ACC112 (cell line): ENCODE results near the gene SYN1.
A peak's percentile ranks its signal among the peaks of the same experiment; 100 is the strongest.

ENCODE experiments used
- H2AFZ ChIP-seq: fragments of 200-600 bp; sonication (generic); one replicate; pipeline ENCODE4 v1.6.0; 2017; ENCODE audit warnings: antibody characterized with exemption, low read length; ENCODE audit not compliant: unreplicated experiment
- H3K27ac ChIP-seq: fragments of 200-600 bp; sonication (generic); 2 replicates; pipeline ENCODE4 v1.5.1; 2014; ENCODE audit warnings: low read depth, mild to moderate bottlenecking, antibody characterized with exemption, low read length, moderate library complexity
- H3K27me3 ChIP-seq: fragments of 200-600 bp; sonication (generic); 2 replicates; pipeline ENCODE4 v1.6.1; 2014; ENCODE audit warnings: mild to moderate bottlenecking, antibody characterized with exemption, low read length, moderate library complexity, mixed read lengths; ENCODE audit not compliant: insufficient read depth
- H3K36me3 ChIP-seq: fragments of 200-600 bp; sonication (generic); 2 replicates; pipeline ENCODE4 v1.6.1; 2016; ENCODE audit warnings: mild to moderate bottlenecking, antibody characterized with exemption, low read length, moderate library complexity, mixed read lengths; ENCODE audit not compliant: insufficient read depth
- H3K4me1 ChIP-seq: fragments of 200-600 bp; sonication (generic); one replicate; pipeline ENCODE4 v1.6.1; 2016; ENCODE audit warnings: low read length, mixed read lengths; ENCODE audit not compliant: insufficient read depth, unreplicated experiment, control insufficient read depth
- H3K4me3 ChIP-seq: fragments of 200-600 bp; sonication (generic); 2 replicates; pipeline ENCODE4 v1.5.1; 2014; ENCODE audit warnings: mild to moderate bottlenecking, low read depth, low read length
- H3K79me2 ChIP-seq: fragments of 200-600 bp; sonication (generic); one replicate; pipeline ENCODE4 v1.6.0; 2016; ENCODE audit warnings: low read length; ENCODE audit not compliant: control insufficient read depth, unreplicated experiment, insufficient read depth

The SYN1 gene

DNA sequence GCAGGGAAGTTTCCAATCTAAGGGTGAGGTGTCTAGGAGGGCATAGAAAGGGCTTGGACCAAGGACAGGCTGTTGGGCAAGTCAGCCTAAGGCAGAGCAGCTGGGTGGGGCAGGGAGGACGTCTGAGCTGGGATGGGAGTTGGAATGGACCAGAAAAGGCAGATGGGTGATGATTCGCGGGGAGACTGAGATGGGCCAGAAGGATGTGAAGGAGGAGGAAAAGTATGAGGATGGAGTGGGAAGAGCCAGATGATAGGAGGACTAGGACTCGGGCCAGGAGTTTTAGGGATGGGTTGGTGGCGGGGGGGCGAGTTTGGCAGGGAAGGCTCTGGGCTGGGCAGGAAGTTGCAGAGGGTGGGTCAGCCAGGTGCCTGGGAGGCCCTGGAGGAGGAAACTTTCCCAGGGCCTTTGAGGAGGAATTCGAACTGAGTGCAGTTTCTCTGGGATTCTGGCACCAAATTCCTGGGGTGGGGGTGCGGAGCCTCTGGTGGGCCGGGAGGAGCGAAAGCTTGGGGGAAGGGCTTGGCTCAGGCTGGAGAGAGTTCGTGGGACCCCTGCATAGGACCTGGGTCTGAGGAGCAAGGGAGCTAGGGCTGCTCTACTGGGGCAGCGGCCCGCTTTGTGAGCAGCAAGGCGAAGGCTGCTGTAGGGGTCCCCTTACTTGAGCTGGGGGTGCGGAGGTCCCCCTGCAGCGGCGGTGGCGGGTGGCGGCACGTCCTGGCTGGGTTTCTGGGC is 46.1 kb downstream of the SYN1 start:
- Histone ChIP-seq H3K27me3 (no peaks in the 10 kb centered on the region), H2AFZ (no peak overlapping the region), H3K4me3 (no peak overlapping the region), H3K4me1 (peaks cover 13% of the 10 kb centered on the region), H3K79me2 (no peaks in the 10 kb centered on the region), H3K27ac (no peak overlapping the region), H3K36me3 (peaks cover 5% of the 10 kb centered on the region; the same call in 1 of the 2 replicates)

DNA sequence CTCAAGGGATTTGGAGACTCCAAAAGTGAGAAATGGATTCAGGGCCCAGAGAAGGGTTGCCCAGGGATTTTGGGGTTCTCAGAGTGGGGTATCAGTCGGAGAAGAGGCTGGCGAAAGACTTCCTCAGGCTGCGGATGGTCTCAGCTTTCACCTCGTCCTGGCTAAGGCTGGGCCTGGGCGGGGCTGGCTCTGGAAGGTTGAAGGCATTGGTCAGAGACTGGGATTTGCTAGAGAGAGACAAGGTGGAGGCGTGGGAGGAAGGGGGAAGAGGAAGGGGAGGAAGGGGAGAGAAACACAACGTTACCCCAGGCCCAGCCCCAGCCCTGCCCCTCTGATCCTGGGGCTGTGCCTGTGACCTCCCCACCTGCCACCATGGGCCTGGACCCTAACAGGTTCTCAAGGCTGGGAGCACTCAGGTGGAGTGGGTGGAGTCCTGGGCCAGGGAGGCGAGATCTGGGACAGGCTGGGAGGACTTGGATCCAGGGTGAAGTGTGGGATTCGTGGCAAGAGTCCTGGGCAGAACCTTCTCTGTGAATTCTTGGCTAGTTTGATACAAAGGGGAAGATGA is 46.8 kb downstream of the SYN1 start:
- H3K79me2 ChIP-seq: no peaks in the 10 kb centered on the region
- peaks cover 5% of the 10 kb centered on the region; the same call in 1 of the 2 replicates for H3K36me3 ChIP-seq
- H3K27me3 ChIP-seq: no peaks in the 10 kb centered on the region
- H3K4me3 ChIP-seq: no peak overlapping the region
- peaks cover 7% of the 10 kb centered on the region for H3K4me1 ChIP-seq
- H3K27ac ChIP-seq: no peak overlapping the region
- no peak overlapping the region for H2AFZ ChIP-seq

DNA sequence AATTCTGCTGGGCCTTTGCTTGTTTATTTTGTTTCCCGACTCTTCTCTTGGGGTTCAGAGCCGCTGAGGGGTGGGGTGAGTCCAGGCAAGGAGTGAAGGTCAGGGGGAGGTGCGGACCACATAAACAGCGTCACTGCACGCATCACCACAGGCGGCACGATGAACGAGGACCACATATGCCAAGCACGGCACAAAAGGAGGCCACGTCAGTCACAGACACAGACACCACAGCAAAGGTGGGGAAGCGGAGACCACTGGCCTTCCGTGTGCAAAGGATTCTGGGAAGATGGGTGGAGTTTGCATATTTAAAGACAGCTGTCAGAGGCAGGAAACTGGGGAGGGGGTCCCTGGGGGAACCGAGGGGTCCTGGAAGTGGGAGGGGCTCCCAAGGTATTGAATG is 47.8 kb downstream of the SYN1 start:
- Histone ChIP-seq H3K36me3 (peaks cover 5% of the 10 kb centered on the region; the same call in 1 of the 2 replicates), H3K27me3 (no peaks in the 10 kb centered on the region), H3K27ac (no peak overlapping the region), H3K79me2 (no peaks in the 10 kb centered on the region), H2AFZ (no peak overlapping the region), H3K4me3 (no peak overlapping the region), H3K4me1 (no peaks in the 10 kb centered on the region)

DNA sequence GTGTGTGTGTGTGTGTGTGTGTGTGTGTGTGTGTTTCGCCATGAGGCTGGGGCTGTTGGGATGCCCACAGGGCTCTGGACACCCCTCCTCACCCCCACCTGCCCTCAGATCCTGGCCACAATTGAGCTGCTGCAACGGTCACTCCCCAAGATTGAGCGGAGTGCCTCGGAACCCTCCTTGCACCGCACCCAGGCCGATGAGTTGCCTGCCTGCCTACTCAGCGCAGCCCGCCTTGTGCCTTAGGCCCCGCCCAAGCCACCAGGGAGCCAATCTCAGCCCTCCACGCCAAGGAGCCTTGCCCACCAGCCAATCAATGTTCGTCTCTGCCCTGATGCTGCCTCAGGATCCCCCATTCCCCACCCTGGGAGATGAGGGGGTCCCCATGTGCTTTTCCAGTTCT is 48.4 kb downstream of the SYN1 start:
- H3K79me2 ChIP-seq: no peaks in the 10 kb centered on the region
- no peaks in the 10 kb centered on the region for H3K4me1 ChIP-seq
- no peaks in the 10 kb centered on the region for H3K27me3 ChIP-seq
- no peak overlapping the region for H2AFZ ChIP-seq
- no peak overlapping the region for H3K27ac ChIP-seq
- no peak overlapping the region for H3K4me3 ChIP-seq
- H3K36me3 ChIP-seq: peaks cover 5% of the 10 kb centered on the region; the same call in 1 of the 2 replicates

DNA sequence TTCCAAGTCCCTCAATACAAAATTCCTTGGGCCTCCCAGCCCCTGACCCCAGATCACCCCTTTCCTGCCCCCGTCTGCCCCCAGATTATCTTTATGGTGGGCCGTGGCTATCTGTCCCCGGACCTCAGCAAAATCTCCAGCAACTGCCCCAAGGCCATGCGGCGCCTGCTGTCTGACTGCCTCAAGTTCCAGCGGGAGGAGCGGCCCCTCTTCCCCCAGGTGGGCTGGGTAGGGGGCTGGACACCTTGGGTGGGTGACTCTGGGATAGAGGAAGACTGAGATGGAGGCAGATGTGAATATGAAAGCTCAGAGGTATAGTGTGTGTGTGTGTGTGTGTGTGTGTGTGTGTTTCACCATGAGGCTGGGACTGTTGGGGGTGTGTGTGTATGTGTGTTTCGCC is 48.9 kb downstream of the SYN1 start:
- no peaks in the 10 kb centered on the region for H3K4me1 ChIP-seq
- H3K36me3 ChIP-seq: peaks cover 5% of the 10 kb centered on the region; the same call in 1 of the 2 replicates
- no peak overlapping the region for H3K27ac ChIP-seq
- H3K4me3 ChIP-seq: no peak overlapping the region
- no peaks in the 10 kb centered on the region for H3K27me3 ChIP-seq
- no peaks in the 10 kb centered on the region for H3K79me2 ChIP-seq
- H2AFZ ChIP-seq: no peak overlapping the region

DNA sequence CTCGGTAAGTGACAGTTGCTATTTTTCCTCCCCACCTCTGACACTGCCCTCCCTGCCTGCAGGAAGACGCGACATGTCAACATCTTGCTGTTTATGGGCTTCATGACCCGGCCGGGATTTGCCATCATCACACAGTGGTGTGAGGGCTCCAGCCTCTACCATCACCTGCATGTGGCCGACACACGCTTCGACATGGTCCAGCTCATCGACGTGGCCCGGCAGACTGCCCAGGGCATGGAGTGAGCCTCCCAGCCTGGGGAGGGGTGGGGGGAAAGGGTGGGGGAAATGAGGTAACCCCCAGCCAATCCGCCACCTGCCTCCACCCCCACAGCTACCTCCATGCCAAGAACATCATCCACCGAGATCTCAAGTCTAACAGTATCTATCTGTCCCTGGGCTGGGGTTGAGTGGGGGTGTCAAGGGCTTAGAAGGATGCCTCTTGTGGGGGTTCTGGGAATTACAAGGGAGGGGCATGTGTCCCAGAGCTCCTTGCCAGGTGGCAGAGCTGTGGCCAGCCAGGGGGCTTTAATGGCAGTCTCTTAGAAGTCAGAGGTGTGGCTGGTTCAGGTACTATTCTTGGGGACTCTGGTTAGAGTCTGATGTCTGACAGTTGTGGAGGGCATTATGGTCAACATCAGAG is 50.9 kb downstream of the SYN1 start:
- Histone ChIP-seq H3K4me1 (peaks cover 11% of the 10 kb centered on the region), H3K79me2 (peaks cover 9% of the 10 kb centered on the region), H3K36me3 (peaks cover 12% of the 10 kb centered on the region; the same call in 1 of the 2 replicates)

DNA sequence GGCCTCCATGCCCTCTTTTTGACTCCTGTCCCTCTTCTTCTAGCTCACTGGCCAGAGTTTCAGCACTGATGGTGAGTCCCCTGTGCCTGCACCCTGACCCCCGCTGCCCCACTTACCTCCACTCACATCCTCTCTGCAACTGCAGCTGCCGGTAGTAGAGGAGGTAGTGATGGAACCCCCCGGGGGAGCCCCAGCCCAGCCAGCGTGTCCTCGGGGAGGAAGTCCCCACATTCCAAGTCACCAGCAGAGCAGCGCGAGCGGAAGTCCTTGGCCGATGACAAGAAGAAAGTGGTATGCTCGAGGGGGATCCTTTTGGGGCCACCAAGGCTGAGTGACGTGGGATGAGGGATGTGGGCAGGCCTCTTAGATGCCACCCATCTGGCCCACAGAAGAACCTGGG is 52.8 kb downstream of the SYN1 start:
- Histone ChIP-seq H3K36me3 (peaks cover 14% of the 10 kb centered on the region; the same call in 1 of the 2 replicates), H3K4me1 (peaks cover 24% of the 10 kb centered on the region), H3K79me2 (peaks cover 15% of the 10 kb centered on the region), H3K27ac (no peak overlapping the region), H3K4me3 (no peak overlapping the region), H3K27me3 (no peaks in the 10 kb centered on the region), H2AFZ (no peak overlapping the region)

More for the DNA sequence above, 50.9 kb downstream of the SYN1 start:
- no peak overlapping the region for H2AFZ ChIP-seq
- no peaks in the 10 kb centered on the region for H3K27me3 ChIP-seq
- H3K4me3 ChIP-seq: no peak overlapping the region
- H3K27ac ChIP-seq: no peak overlapping the region

DNA sequence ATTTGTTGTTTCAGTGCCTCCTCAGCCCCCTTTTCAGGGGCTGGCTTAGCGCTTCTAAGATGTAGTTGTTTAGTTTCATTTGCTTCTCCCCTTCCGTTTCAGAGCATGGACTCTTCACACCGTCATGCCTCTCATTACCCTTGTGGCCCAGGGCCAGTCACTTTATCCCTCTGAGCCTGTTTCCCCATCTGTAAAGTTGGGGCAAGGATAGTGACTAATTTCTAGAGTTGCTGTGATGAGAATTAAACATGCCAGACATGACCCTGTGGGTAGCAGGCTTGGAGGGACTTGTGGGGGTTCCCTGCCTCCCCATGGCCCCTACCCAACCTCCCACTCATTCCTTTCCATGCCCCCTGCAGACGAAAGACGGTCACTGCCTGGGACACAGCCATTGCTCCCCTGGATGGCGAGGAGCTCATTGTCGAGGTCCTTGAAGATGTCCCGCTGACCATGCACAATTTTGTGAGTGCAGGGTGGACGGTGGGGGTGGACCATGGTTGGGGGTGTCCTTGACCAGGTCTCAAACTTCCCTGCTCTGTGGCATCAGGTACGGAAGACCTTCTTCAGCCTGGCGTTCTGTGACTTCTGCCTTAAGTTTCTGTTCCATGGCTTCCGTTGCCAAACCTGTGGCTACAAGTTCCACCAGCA is 55.1 kb downstream of the SYN1 start:
- Histone ChIP-seq H2AFZ (no peak overlapping the region), H3K79me2 (peaks cover 23% of the 10 kb centered on the region), H3K4me1 (peaks cover 24% of the 10 kb centered on the region), H3K36me3 (peaks cover 12% of the 10 kb centered on the region; the same call in 1 of the 2 replicates), H3K27me3 (no peaks in the 10 kb centered on the region), H3K27ac (peak overlapping the region; percentile 84), H3K4me3 (peak overlapping the region; percentile 45; the same call in 1 of the 2 replicates)

DNA sequence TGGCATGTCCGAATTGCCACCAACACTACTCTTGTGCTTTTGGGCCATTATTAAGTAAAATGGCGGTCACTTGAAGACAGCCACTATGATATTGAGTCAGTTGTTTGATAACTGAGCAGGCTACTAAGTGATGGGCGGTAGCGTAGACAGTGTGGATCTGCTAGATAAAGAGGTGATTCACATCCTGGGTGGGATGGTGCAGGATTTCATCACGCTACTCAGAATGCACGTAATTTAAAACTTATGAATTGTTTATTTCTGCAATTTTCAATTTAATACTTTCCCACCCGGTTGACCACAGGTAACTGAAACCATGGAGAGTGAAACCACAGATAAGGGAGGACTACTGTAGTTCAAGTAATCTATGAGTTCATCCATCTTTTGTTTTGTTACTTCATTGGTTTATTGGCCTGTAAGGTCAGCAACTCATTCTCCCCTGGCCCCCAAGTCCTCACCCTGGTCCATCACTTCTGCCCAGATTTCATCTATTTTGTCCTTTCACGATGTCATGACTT is 55.8 kb downstream of the SYN1 start:
- Histone ChIP-seq H3K4me3 (peak overlapping the region; percentile 45; the same call in 1 of the 2 replicates), H3K27ac (peak overlapping the region; percentile 84), H3K36me3 (peaks cover 12% of the 10 kb centered on the region; the same call in 1 of the 2 replicates), H2AFZ (no peak overlapping the region), H3K27me3 (no peaks in the 10 kb centered on the region), H3K79me2 (peaks cover 23% of the 10 kb centered on the region), H3K4me1 (peaks cover 24% of the 10 kb centered on the region)

DNA sequence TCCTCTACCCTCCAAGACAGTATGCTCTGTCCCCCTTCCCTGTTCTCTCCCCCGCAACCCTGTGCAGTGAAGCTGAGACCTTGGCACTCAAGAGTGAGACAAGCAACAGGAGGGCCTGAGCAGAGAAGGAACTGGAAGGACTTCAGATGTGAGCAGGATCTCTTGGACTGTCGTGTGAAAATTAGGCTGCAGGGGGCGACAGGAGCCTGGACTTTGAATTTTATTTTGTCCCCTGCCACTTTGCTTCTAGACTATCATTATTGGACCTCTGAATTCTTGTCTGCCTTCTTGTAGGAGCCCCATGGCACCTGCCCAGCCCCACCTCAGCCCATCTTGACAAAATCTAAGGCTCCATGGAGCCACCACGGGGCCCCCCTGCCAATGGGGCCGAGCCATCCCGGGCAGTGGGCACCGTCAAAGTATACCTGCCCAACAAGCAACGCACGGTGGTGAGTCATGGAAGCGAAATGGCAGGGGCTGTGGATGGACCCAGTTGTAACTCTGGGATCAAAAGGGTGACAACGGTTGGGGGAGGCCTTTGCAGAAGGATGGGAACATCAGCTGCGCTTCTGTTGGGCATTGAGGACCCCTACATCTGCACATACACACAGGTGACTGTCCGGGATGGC is 56.9 kb downstream of the SYN1 start:
- Histone ChIP-seq H3K4me1 (peaks cover 24% of the 10 kb centered on the region), H3K79me2 (peaks cover 23% of the 10 kb centered on the region), H3K27ac (peak overlapping the region; percentile 84), H3K36me3 (peaks cover 12% of the 10 kb centered on the region; the same call in 1 of the 2 replicates), H2AFZ (no peak overlapping the region), H3K27me3 (no peaks in the 10 kb centered on the region), H3K4me3 (no peak overlapping the region)
